Suppressor macrophage treated with lipopolysaccharide for 4 hours (primary cell): ENCODE data around the gene STK11.

Experiments used
- DNase-seq: peaks from one replicate; pipeline ENCODE4 v3.0.0-alpha.2; 2020

STK11 gene

DNA sequence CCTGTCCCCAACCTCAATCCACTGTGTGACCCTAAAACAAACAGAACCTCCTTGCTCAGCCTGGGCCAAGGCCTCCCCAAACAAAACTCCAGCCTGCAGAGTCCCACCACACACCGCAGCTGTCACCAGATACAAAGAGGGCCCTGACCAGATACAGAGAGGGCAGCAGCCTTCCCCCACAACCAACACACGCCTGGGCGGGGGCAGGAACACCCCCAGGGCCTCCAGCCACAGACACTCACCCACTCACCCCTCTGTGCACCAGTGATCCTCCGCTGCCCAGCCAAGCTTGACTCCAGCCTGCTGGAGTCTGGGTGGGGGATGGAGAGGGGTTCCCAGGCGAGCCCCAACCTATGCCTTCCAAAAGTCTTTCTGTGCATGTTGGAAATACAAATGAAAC, 57.6 kb downstream of the STK11 start:
- DNase-seq: no peak

DNA sequence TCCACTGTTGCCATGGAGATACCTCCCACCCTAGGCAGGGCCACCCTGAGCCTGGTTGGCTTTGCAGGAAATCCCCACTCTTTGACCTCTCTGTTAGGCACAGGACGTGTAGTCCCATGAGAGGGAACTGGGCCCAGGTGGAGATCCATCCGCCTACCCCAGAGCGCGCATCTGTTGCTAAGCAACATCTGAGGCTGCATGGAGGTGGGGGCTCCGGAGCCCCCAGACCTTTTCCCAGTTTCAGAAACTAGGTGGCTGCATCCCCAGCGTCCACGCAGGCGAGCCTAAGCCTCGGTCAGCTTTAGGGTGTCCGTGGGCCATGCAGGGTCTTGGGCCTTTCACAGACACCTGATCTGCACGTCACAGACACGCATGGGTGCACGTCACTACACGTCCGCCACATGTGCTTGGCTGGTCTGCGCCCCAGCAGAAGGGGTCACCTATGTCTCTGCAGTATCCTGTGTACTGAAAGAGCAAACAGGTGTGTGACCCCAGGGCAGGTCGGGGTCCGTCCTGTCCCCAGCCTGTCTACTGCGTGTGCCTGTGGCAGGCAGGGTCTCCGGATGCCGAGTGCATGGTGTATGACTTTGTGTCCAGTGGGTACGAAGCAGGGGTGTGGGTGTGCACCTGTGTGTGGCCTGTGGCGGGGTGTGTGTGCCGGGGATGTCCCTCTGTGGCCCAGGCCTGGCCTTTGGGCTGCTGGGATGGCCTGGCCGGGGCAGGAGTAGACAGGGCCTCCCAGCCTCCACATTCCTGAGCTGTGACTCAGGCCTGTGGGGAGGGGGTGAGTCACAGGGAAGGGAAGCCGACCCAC, 59.4 kb downstream of the STK11 start:
- peak; percentile 65 for DNase-seq

DNA sequence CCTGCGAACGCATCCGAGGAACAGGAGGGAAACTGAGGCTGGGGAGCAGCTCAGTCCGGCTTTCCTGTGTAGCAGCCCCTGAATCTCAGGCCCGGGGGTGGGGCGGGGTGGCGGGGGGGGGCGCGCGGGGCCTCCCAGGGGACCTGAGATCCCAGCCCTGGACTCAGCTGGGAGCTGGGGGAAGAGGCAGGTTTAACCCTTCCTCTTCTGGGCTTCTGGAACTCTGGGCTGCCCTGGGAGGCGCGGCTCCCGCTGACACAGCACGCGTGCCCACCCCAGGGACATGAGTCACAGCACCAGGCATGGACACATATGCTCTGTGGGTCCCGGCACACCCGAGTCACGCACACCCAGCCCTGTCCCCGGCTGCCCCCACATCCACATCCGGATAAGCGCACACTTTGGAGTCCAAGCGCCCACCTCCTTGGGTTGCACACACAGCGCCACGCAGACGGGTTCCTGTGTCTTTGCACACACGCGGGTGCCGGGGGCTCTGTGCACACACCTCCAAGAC, 60.1 kb downstream of the STK11 start:
- DNase-seq: peak; percentile 87

DNA sequence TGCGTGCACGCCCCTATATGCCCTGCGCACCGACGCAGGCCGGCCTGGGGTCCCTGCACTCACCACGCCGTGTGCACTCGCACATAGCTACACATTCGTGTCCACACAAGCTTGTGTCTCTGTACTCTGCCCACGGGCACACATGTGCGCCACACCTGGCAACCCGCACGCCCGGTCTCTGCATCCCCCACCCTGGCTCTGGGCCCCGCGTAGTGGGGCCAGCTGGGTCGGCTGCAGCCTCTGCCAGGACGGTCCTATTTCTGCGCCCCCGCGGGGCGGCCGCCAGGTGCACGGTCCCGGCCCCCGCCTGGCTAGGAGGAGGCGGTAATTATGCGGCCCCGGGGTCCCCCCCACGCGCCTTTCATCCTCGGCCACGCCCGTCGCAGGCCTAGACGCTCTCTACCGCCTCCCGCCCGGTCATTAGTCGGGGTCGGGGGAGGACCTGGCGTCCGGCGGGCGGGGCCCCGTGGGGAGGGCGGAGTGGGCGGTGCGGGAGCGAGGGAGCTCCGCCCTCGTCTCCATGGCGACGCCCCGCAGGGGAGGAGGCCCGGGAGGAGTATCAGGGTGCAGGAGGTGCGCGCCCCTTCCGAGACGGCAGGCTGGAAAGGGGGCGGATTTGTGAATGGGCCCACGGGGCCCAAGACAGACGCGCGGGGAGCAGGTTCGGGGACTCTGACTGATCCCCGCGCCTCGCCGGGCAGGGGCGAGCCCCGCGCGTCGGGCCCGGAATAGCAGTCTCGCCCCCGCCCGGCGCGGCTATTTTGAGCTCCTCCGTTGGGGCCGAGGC, 60.7 kb downstream of the STK11 start:
- DNase-seq: peak; percentile 91

DNA sequence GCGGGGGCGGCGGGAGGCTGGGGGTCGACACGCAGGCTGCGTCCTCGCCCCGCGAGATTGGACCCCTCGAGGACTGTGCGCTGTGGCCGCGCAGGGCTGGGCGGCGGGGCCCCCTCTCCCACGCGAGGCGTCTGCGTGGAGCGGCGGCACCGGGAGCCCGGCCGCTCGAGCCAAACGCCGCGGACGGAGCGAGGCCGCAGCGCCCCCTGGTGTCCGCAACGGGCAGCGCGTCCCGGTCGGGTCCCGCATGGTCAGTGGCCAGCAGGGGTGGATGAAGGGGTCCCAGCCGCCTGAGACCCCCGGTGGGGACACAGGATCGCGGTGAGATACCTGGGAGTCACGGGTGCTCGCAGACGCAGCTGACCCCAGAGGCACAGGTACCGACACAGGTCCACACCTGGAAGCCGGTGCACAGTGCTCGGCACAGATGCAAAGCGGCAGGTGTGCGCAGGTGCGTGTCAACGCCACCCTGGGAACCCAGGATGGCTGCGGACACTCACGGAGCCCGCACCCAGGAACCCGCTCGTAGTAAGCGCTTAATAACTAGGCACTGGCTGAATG, 61.4 kb downstream of the STK11 start:
- peak; percentile 86 for DNase-seq

DNA sequence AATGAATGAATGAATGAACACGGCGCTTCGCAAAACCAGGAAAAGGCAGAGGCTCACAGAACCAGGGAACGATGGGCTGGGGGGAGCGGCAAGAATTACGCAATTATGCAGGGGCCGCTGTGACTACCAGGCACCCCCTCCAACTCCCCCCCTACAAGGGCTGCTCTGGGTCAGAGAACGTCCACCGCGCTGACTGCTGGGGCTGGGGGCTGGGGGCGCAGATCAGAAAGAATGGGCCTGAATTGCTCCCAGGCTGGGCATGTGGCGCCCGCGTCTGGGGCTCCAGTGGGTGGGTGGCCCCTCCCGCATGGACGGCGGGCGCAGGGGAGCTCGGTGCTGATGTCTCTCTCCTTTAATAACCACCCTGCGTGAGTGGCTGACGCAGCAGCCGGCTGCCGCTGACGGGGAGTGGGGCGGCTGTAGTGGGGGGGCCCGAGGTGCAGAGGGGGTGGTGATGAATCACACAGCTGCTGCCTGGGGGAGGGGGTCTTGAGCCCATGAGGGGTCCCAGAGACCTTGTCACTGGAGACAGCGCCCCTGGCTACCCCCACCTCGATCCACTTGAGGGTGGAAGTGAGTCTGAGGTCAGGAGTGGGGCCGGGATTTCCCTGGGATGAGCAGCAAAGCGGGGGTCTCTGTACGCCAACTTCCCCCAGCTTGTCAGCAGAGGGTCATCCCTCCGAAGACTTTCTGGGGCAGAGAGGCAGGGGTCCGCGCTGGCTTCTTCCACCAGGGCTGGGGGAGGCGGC, 62.1 kb downstream of the STK11 start:
- DNase-seq: peak; percentile 42

DNA sequence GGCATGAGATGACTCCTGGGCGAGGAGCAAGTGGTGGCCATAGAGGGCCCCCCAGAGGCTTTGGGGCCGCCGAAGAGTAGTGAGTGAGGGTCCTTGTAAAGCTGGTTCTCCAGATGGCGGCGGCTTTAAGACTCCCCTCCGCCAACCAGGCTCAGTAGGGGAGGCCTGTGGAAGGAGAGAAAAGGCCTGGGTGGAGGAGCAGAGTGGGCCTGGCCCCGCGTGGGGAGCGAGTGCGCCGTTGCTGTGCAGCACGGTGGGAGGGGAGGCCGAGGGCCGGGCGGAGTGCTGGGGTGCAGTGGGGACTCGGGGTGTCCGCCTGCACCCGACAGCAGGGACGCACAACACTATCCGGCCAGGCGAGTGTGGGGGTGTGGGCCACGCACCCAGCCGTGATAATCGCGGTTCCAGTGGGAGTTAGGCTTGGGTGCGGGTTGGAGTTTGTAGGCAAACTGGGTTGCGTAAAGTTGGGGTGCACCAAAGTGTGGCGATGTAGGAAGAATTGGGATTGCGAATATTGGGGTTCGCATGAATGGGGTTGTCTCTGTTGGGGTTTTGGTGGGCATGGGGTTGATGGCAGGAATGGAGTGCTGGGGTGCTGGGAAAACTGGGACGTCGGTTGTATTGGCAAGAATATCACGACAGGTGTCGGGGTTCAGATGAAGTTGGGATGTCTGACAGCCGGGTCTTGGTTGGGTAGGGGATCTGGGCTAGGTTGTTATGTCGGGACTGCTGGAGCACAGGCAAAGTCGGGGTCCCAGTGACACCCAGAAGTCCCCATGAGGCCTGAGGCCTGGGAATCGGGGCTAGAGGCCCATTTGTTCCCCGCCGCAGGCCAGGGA, 62.9 kb downstream of the STK11 start:
- DNase-seq: no peak

DNA sequence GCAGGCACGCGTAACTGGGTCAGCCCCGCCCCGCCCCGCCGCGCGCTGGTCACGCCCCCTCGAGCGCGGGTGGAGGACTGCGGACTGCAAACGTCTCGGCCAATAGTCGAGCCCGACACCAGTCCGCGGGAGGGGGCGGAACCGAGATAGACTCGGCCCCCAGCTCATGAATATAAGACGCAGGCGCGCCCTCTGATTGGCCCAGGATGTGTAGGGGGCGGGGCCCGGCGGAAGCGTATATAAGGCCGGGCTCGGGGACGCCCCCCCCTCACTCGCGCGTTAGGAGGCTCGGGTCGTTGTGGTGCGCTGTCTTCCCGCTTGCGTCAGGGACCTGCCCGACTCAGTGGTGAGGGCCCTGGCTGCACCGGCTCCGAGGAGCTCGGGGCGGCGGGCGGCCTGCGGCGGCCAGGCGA, 63.5 kb downstream of the STK11 start, which contains the start of gene CIRBP:
TSS of gene CIRBP (plus strand) at position 268 of the 413 bp plus-strand sequence. CDS start 1,602 bp downstream, outside the sequence.
- peak; percentile 100 for DNase-seq

DNA sequence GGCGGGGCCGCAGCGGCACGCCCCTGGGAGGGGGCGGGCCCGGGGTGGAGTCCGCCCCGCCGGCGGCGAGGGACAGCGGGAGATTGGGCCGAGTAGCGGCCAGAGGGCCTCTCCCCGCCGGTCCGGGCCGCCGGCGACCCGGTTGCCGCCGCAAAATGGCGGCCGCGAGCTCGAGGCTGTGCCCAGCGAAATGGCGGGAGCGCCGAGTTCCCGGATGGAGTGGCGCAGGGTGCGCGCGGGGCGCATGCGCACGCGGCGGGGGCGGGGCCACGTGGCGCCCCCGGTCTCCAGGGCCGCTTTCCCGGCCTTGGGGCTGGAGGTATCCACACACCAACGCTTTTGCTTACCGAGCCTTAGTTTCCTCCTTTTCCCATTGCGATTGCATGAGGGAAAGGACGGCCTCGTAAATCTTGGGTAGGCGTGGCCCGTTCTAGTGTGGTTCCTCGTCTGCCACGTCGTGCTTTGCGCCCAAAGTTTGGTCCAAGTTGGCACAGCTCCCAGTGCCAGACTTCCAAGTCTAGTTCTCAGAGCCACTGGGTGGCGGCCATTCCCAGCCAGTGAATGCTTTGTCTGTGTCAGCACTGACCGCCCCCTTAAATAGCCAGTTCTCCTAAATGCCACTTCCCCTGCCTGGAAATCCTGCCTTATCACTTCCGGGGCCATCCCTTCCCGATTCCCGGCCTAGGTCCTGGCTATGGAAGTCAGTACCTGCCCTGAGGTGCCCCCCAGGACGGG, 64.1 kb downstream of the STK11 start:
- peak; percentile 94 for DNase-seq

DNA sequence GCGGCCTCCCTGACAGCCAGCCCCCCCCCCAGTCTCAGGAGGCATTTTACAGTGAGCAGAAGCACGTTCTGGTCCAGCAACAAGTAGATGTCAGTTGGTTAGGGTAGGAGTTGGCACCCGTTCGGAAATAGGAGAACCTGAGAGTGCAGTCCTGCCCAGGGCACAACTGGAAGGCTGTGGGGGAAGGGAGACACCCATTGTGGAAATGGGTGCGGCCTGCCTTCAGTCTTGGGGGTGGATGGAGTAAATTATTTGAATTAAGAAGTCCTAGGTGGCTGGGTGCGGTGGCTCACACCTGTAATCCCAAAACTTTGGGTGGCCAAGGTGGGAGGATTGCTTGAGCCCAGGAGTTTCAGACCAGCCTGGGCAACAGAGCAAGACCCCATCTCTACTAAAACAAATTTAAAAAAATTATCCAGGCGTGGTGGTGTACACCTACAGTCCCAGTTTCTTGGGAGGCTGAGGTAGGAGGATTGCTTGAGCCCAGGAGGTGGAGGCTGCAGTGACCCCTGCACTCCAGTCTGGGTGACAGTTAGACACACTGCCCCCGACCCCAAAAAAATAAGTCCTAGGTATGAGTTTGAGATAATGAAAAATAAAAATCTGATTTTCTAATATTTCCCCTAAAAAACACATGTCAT, 64.8 kb downstream of the STK11 start:
- DNase-seq: peak; percentile 33

DNA sequence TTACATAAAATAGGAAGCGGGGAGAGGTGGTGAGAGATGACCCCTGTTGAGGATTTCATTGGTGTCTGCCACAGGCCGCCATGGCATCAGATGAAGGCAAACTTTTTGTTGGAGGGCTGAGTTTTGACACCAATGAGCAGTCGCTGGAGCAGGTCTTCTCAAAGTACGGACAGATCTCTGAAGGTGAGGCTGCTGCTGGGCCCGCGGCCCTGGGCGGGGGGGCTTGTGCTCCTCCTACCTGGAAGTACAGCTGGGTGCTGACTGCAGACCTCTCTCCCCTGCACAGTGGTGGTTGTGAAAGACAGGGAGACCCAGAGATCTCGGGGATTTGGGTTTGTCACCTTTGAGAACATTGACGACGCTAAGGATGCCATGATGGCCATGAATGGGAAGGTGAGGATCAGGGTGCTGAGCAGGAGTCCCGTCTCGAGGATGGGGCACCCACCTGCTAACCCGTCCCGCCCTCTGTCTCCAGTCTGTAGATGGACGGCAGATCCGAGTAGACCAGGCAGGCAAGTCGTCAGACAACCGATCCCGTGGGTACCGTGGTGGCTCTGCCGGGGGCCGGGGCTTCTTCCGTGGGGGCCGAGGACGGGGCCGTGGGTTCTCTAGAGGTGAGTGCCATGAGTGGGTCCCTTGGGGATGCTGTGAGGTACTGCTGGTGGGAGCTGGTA, 65.4 kb downstream of the STK11 start:
- no peak for DNase-seq

DNA sequence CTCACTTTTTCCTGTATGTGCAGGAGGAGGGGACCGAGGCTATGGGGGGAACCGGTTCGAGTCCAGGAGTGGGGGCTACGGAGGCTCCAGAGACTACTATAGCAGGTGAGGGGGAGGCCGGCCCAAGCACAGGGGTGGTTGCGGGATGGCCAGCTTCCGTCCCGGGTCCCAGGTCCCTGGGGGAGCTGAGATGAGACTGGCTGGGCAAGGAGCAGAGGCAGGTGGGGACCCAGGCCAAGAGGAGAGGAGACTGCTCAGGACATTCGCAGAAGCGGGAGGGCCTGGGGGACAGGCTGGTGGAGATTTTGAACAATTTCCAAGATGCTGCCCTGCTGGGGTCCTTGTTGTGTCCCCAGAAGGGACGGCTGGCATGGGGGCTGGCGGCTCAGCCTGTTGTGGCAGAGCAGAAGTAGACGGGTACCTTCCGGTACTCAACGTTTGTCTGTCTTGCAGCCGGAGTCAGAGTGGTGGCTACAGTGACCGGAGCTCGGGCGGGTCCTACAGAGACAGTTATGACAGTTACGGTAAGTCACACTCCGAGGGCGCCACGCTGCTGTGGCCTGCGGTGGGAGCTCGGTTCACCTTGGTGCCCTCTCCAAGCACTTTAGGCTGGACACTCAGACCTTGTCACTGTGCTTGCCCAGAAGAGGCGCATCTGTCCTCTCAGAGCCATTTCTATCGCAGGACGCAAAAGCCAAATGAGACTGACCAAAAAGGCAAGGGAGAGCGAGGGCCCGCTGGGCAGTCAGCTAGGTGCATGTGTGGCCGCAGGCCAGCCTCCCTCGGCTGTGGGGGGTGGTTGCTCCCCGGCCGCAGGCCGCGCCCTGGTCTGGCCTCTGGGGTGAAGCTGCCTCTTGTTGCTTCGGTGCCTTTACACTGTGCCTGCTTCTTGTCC, 66.2 kb downstream of the STK11 start:
- DNase-seq: no peak

DNA sequence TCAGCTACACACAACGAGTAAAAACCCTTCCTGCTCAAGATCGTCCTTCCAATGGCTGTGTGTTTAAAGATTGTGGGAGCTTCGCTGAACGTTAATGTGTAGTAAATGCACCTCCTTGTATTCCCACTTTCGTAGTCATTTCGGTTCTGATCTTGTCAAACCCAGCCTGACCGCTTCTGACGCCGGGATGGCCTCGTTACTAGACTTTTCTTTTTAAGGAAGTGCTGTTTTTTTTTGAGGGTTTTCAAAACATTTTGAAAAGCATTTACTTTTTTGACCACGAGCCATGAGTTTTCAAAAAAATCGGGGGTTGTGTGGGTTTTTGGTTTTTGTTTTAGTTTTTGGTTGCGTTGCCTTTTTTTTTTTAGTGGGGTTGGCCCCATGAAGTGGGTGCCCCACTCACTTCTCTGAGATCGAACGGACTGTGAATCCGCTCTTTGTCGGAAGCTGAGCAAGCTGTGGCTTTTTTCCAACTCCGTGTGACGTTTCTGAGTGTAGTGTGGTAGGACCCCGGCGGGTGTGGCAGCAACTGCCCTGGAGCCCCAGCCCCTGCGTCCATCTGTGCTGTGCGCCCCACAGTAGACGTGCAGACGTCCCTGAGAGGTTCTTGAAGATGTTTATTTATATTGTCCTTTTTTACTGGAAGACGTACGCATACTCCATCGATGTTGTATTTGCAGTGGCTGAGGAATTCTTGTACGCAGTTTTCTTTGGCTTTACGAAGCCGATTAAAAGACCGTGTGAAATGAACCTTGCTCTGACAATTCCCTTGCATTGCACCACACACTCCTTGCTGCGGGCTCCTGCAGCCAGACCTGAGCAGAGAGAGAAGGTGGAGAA, 67.1 kb downstream of the STK11 start:
- DNase-seq: no peak

DNA sequence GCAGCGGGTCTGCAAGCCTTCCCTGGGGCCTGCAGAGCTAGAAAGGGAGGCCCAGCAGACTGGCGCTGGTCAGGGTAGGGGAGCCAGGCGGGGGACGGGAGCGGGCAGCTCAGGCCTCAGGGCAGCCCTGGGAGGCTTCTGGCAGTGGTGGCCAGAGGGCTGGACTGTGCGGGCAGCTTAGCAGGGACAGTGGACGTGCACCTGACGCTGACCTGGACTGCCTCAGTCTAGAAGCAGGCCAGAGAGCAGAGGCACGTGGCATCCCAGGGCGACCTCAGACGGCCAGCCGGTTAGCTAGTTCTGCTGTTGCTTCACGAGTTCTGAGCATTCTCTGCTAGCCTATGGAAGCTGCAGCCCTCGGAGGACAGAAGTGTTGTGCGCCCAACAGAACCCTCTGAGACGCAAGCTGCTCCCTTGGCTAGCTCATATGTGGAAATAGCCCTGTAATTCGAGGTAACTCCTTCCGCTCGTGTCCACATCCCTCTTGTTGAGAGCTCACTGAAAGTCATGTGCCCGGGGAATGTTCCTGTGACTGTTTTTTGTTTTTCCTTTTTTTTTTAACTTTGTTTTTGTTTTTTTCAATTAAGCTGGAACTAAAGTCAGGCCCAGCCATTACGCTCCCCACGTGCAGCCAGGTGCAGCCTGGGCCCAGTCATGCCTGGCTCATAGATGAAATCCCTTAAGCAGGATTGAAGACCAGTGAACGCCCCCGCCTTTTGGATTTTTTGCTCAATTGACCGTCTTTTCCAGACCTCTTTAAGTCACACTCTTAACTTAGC, 67.9 kb downstream of the STK11 start:
- no peak for DNase-seq

DNA sequence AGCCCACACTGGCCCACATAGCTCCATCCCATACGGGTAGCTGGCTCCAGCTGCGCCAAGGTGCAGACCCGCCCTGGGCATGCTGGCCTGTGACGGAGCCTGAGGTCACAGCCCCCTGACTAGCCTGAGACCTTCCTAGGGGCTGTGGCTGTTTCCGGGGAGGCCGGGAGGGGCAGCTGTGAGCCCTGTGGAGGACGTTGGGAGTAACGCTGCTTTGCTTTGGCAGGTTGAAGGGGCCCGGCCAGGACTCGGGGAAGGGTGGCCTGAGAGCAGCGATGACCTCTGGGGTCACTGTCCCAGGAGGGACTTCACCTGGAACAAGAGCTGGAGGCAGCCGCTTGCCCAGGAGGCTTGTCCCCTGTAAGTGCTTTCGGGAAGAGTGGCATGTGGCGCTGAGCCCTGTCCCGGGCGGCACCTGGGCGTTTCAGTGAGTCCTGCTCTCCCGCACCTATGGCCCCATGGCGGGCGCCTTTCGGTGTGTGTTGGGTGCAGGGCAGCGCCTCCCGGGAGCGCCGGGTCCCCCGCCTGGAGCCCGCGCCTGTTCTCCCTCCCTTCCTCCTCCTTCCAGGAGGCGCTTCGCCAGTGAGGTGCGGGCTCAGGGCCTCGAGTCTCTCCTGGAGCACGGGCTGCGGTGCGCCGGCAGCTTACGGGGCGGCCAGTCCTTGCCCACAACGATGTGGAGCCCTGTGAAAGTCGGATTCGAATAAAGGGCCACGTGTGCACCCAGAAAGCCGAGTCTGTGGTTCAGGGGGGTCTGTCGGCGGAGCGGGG, 68.7 kb downstream of the STK11 start:
- DNase-seq: no peak

DNA sequence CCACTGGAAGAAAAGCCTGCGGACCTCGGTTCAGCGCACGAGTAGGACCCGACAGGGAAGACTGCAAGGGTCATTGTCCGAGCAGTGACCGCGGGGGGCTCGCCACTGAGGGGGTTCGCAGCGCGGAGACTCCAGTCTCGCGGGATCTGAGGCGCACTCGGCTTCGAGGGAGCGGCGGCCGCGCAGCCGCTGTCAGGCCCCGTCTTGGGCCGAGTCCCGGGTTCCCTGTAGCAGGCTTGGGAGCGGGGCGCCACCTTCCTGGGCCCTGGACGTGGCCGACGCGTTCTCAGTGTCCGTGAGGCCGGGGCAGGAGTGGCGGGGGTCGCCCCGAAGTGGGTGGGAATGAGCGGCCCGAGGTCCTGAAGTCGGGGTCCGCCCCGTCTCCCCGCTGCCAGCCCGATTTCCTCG, 69.3 kb downstream of the STK11 start:
- DNase-seq: no peak
